ENCODE data around the gene DPYSL4.

Gene DPYSL4

DNA sequence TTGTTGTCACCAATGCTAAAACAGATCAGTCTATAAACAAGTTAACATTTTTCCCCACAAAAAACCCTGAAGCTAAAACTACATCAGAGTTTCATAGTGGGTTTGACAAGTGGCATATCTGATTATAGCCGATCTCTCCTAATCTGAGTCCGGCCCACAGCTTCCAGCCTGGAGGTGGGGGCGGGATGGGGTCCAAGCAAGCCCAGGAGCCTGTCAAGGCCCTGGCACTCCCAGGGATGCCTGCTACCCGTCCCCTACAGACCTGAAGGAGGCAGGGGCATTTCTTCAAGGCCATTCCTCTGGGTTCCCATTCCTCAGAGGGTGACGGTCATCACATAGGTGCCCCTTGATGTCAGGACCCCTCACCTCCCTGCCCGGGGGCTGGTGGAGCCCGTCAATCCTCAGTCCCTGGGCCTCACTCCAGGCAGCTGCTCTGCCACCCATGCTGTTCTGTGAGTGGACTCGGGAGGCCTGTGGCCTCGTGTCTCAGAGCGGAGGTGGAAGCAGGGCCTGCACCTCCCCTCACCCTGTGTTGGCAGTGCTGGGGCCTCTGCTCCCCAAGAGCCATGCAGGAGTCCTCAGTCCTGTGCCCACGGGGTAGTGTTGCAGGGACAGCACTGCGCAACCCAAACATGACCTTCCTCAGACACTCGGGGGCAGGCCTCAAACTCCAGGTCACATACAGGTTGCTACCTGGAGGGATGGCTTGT is 8.8 kb downstream of the DPYSL4 start:
- TF ChIP-seq, protein P1, sequence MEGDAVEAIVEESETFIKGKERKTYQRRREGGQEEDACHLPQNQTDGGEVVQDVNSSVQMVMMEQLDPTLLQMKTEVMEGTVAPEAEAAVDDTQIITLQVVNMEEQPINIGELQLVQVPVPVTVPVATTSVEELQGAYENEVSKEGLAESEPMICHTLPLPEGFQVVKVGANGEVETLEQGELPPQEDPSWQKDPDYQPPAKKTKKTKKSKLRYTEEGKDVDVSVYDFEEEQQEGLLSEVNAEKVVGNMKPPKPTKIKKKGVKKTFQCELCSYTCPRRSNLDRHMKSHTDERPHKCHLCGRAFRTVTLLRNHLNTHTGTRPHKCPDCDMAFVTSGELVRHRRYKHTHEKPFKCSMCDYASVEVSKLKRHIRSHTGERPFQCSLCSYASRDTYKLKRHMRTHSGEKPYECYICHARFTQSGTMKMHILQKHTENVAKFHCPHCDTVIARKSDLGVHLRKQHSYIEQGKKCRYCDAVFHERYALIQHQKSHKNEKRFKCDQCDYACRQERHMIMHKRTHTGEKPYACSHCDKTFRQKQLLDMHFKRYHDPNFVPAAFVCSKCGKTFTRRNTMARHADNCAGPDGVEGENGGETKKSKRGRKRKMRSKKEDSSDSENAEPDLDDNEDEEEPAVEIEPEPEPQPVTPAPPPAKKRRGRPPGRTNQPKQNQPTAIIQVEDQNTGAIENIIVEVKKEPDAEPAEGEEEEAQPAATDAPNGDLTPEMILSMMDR (IDR thresholded peaks at IDR 0.05; ENCODE audit: insufficient read depth, low read depth, low read length, missing control alignments), result no peak
- H3K4me3 ChIP-seq (ENCODE audit: low read length), result no peak overlapping the region
- no peak for DNase-seq (ENCODE audit: low read depth)

DNA sequence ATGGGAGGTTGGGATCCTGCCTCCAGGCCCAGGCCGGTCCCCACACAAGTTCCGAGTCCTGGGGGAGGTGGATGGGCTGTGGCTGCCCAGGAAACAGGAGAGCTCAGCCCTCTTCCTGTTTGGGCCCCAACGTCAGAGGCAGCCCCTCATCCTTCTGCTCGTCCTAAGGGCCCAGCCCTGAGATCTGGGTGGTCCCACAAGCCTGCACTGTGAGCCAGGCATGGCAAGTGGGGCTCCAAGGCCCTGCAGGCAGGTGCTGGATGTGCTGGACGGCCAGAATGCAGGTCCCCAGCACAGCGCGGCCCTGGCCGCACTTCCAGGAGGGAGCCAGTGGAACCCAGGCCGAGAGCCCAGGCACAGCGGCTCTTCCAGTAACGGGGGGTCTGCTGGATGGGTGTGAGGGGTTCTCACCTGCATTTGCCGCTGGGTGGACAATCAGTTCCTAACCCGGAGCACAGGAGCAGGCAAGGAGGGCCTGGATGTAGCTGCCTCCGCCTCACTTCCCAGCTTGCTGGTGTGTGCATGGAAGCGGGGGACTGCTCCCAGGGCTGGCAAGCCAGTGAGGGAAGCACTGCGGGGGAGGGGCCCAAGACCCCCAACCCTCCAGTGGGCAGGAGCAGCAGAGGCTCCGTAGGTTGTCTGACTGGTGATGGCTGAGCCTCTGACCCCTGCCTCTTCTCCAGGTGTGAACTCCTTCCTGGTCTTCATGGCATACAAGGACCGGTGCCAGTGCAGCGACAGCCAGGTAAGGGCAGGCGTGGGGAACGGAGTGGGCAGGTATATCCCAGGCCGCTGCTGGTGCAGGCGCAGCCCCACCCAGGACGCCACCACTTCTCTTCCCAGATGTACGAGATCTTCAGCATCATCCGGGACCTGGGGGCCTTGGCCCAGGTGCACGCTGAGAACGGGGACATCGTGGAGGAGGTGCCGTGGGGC is 9.7 kb downstream of the DPYSL4 start:
- H3K4me3 ChIP-seq (ENCODE audit: low read length), result no peak overlapping the region
- DNase-seq (ENCODE audit: low read depth), result no peak
- TF ChIP-seq, protein P1 (IDR thresholded peaks at IDR 0.05; ENCODE audit: insufficient read depth, low read depth, low read length, missing control alignments), result no peak

DNA sequence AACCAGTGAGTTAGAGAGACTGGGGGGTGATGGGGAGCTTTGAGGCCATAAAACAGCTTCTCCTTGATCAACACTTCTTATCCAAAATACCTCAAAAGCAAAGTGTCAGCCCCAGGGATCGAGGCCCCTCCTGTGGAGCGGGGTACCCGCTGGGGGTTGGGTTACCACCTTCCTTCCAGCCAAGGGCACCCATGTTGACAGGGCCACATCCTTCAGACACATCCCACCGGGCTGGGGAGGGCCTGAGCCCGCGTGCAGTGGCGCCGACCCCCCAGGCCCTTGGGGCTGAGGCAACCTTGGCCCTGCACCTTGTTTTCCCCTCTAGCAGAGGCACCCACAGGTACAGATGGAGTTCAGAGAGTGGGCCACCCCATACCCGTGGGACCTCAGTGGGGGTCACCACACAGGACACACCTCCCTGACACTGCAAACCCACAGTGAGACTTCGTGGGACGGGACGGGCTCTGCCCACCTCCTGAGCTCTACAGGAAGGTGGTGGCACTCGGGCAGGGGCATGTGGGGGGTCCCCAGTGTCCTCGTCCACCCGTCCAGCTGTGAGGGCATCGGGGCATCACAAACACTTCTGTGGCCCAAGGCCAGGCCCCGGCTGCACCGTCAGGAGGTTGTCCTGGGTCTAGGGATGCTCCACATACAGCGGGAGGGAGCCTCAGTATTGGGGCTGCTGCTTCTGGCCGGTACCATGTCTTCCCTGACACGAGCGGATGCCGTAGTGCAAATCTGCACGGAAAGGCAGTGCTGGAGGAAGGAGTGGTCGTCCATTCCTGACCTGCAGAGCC is 10.7 kb downstream of the DPYSL4 start:
- no peak for DNase-seq (ENCODE audit: low read depth)
- no peak overlapping the region for H3K4me3 ChIP-seq (ENCODE audit: low read length)
- TF ChIP-seq, protein P1 (IDR thresholded peaks at IDR 0.05; ENCODE audit: insufficient read depth, low read depth, low read length, missing control alignments), result no peak

DNA sequence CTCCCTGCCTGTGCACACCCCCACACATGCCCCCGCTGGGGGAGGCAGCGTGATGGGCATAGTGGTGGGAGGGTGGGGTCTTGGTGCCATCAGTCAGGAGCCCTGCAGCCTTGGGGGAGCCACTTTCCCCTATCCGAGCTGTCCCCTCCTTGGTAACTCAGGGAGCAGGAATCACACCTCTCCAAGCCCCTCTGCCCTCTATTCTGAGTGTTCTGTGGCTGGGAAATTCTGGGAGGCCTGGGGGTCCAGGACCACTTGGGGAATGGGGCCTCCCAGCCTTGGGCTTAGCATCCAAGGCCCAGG is 11.3 kb downstream of the DPYSL4 start:
- DNase-seq (ENCODE audit: low read depth), result no peak
- no peak overlapping the region for H3K4me3 ChIP-seq (ENCODE audit: low read length)
- TF ChIP-seq, protein P1 (IDR thresholded peaks at IDR 0.05; ENCODE audit: insufficient read depth, low read depth, low read length, missing control alignments), result no peak

DNA sequence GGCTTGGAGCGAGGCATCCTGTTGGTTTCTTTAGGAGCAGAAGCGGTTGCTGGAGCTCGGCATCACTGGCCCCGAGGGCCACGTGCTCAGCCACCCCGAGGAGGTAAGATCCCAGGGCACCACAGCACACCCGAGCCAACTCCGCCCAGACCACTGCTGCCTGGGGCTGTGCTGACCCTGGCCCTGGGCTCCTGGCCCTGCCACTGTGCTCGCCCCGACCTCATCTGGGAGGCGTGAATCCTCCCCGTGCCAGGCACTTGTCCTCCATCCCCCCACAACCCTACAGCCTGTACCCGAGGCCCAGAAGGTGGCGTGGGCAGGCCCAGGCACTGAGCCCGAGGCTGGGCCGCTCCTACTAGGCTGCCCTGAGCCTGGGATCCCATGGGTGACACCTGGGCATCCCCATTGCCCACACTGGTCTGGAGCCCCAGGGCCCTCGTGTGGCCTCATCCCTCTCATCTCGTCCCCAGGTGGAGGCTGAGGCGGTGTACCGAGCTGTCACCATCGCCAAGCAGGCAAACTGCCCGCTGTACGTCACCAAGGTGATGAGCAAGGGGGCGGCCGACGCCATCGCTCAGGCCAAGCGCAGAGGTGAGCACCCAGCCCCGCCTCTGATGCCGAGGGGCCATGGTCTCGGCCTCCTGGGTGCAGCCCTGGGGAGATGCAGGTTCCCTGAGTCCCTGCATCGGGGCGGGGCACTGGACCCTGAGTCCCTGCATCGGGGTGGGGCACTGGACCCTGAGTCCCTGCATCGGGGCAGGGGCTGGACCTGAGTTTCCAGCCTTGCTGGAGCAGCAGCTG is 11.8 kb downstream of the DPYSL4 start:
- DNase-seq (ENCODE audit: low read depth), result no peak

More for the DNA sequence above, 11.8 kb downstream of the DPYSL4 start:
- TF ChIP-seq, protein P1 (IDR thresholded peaks at IDR 0.05; ENCODE audit: insufficient read depth, low read depth, low read length, missing control alignments), result no peak
- no peak overlapping the region for H3K4me3 ChIP-seq (ENCODE audit: low read length)
